SK-N-SH (cell line): Measurements from ENCODE around the gene RHCE. TPM values are rescaled to one million over a fixed set of nuclear protein-coding genes. Genes with fewer than 3 reads are reported as not detected.

Experiments
- CTCF ChIA-PET: fragments of 300-600, 350-600 bp; formaldehyde crosslinking; extraction: SDS; loops from one replicate; lab custom pipeline; 2021; lab: Yijun Ruan, JAX
- POLR2A ChIA-PET: fragments of 350-600 bp; sonication (Branson Sonifier 250); formaldehyde crosslinking; extraction: SDS; loops from one replicate; lab custom pipeline; 2020; ENCODE audit warnings: antibody characterized with exemption, inconsistent platforms; lab: Yijun Ruan, JAX
- DNase-seq: peaks from one replicate; pipeline ENCODE4 v3.0.0; 2012
- H2AFZ ChIP-seq: fragments of 200-600 bp; sonication (generic); 2 replicates; pipeline ENCODE4 v1.8.1; 2016; ENCODE audit warnings: antibody characterized with exemption, mild to moderate bottlenecking, low read depth
- H3F3A ChIP-seq: fragments of 200-600 bp; sonication (generic); replicated peaks from 2 replicates; pipeline ENCODE3; 2016; ENCODE audit warnings: antibody characterized with exemption, mild to moderate bottlenecking; ENCODE audit not compliant: insufficient read depth
- H3K27ac ChIP-seq, 2 experiments: fragments of 200-500 bp in 1 of 2; fragments of 200-600 bp in 1 of 2; sonication (Bioruptor generic) in 1 of 2; sonication (generic), shearing (Covaris generic) in 1 of 2; 2 replicates each; pipeline versions ENCODE4 v1.5.1 to v1.6.1; 2014 to 2016; ENCODE audit warnings: low read depth in 2 of 2, inconsistent platforms in 1 of 2, low read length in 1 of 2, mild to moderate bottlenecking in 1 of 2, mixed read lengths in 1 of 2
- H3K27me3 ChIP-seq: fragments of 200-600 bp; sonication (generic), shearing (Covaris generic); 2 replicates; pipeline ENCODE4 v1.6.1; 2016; ENCODE audit warnings: mixed run types; ENCODE audit not compliant: insufficient read depth
- H3K36me3 ChIP-seq, 2 experiments: fragments of 200-500 bp in 1 of 2; fragments of 200-600 bp in 1 of 2; sonication (Bioruptor generic) in 1 of 2; sonication (generic) in 1 of 2; replicated peaks in 1 of 2; 2 replicates each; pipeline versions ENCODE3 to v1.5.1; 2014 to 2016; ENCODE audit warnings: low read length in 1 of 2, mild to moderate bottlenecking in 1 of 2; ENCODE audit not compliant: insufficient read depth in 2 of 2, control insufficient read depth in 1 of 2
- H3K4me1 ChIP-seq, 2 experiments: fragments of 200-500 bp in 1 of 2; fragments of 200-600 bp in 1 of 2; sonication (Bioruptor generic) in 1 of 2; sonication (generic), shearing (Covaris generic) in 1 of 2; 2 replicates each; pipeline versions ENCODE4 v1.5.1 to v1.6.1; 2014 to 2016; ENCODE audit warnings: low read depth in 1 of 2, low read length in 1 of 2, mixed run types in 1 of 2; ENCODE audit not compliant: insufficient read depth in 2 of 2, control insufficient read depth in 1 of 2
- H3K4me2 ChIP-seq: fragments of 200-600 bp; sonication (generic), shearing (Covaris generic); 2 replicates; pipeline ENCODE4 v1.6.1; 2017; ENCODE audit warnings: mixed run types
- H3K4me3 ChIP-seq, 2 experiments: fragments of 200-500 bp in 1 of 2; fragments of 200-600 bp in 1 of 2; sonication (Bioruptor generic) in 1 of 2; sonication (generic), shearing (Covaris generic) in 1 of 2; 2 replicates each; pipeline versions ENCODE4 v1.5.1 to v1.8.1; 2014 to 2016; ENCODE audit warnings: low read depth in 2 of 2, inconsistent platforms in 1 of 2, low read length in 1 of 2, mild to moderate bottlenecking in 1 of 2, mixed read lengths in 1 of 2, moderate library complexity in 1 of 2
- H3K79me2 ChIP-seq: fragments of 200-600 bp; sonication (generic); 2 replicates; pipeline ENCODE4 v1.8.1; 2017; ENCODE audit warnings: mild to moderate bottlenecking; ENCODE audit not compliant: insufficient read depth
- H3K9ac ChIP-seq: fragments of 200-600 bp; sonication (generic); 2 replicates; pipeline ENCODE4 v1.6.1; 2017; ENCODE audit warnings: mixed run types
- H3K9me2 ChIP-seq: fragments of 200-600 bp; sonication (generic); 2 replicates; pipeline ENCODE4 v1.6.1; 2017; ENCODE audit warnings: mixed run types
- H3K9me3 ChIP-seq: fragments of 200-600 bp; sonication (generic); 2 replicates; pipeline ENCODE4 v1.6.1; 2017; ENCODE audit warnings: mixed run types, mild to moderate bottlenecking, moderate library complexity
- H4K20me1 ChIP-seq: fragments of 200-600 bp; sonication (generic); 2 replicates; pipeline ENCODE4 v1.6.1; 2017; ENCODE audit warnings: mild to moderate bottlenecking, mixed run types; ENCODE audit not compliant: insufficient read depth
- CTCF ChIP-seq: fragments of 200-600 bp; sonication (generic); IDR thresholded peaks from 2 replicates; pipeline ENCODE4 v1.6.1; 2017; ENCODE audit warnings: antibody characterized with exemption, mild to moderate bottlenecking, moderate library complexity
- EZH2phosphoT487 ChIP-seq: fragments of 200-600 bp; sonication (generic); IDR thresholded peaks from 2 replicates; pipeline ENCODE4 v1.6.1; 2017; ENCODE audit warnings: low read depth, mixed run types, mild to moderate bottlenecking, antibody characterized with exemption, moderate library complexity, borderline replicate concordance
- MAX ChIP-seq: IDR thresholded peaks from 2 replicates; pipeline ENCODE4 v1.4.0; 2012; ENCODE audit warnings: low read depth
- MEF2A ChIP-seq: IDR thresholded peaks from 2 replicates; pipeline ENCODE4 v1.4.0; 2012; ENCODE audit warnings: low read depth, borderline replicate concordance
- NFIC ChIP-seq: IDR thresholded peaks from 2 replicates; pipeline ENCODE4 v1.4.0; 2012; ENCODE audit warnings: borderline replicate concordance
- POLR2AphosphoS5 ChIP-seq: IDR thresholded peaks from 2 replicates; pipeline ENCODE4 v1.6.1; 2012; ENCODE audit warnings: low read depth, low read length
- TCF12 ChIP-seq: IDR thresholded peaks from 2 replicates; pipeline ENCODE4 v1.4.0; 2012
- TEAD4 ChIP-seq: IDR thresholded peaks from 2 replicates; pipeline ENCODE4 v1.4.0; 2012; ENCODE audit warnings: mild to moderate bottlenecking, borderline replicate concordance; ENCODE audit not compliant: insufficient read depth
- USF1 ChIP-seq: IDR thresholded peaks from 2 replicates; pipeline ENCODE4 v1.4.0; 2012; ENCODE audit warnings: low read depth, borderline replicate concordance
- YY1 ChIP-seq: IDR thresholded peaks from 2 replicates; pipeline ENCODE4 v1.4.0; 2012; ENCODE audit warnings: low read depth, mild to moderate bottlenecking
- WGBS: methylation state at CpG from one replicate; pipeline ENCODE4 v1.1.6; 2017; ENCODE audit warnings: low lambda C conversion rate; 5-methylcytosine and 5-hydroxymethylcytosine counted together
- polyA plus RNA-seq, 3 experiments: library from polyadenylated mRNA; depleted of rRNA; stranded (reverse); fragments of >200 nt; gene quantifications; 2 replicates each; pipeline ENCODE4 v1.2.3, GENCODE V29; 2012

The RHCE gene
- polyA plus RNA-seq, 1 of the 3 experiments (the other 2 are of a cell fraction), result 0.54 TPM

DNA sequence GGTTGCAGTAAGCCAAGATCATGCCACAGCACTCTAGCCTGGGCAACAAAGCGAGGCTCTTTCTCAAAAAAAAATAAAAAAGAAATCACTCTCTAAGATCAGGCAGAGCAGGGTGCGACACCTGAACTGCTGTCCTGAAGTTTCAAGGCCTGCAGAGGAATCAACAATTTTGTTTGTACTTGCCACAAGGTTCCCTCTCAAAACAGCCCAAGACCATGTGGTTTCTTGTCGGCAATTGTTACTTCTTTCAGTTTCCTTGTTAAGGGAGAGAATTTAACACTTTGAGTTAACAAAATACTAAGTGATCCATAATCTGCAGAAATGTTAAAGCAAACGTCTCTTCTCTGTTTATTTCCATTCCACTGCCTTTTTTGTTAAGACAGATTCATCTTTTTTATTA lies 46.6 kb upstream of the RHCE start:
- peaks cover 0 to 3% of the 10 kb centered on the region in 2 experiments; a peak in 1 of 4 replicates for H3K4me1 ChIP-seq
- H3F3A ChIP-seq, result peaks cover 23% of the 10 kb centered on the region
- DNase-seq, result no peak
- no peaks in the 10 kb centered on the region for H3K9me2 ChIP-seq
- H3K4me2 ChIP-seq, result no peak overlapping the region
- TF ChIP-seq MEF2A, result no peak
- no peak for TF ChIP-seq TEAD4
- TF ChIP-seq YY1, result no peak
- no peak for TF ChIP-seq EZH2phosphoT487
- TF ChIP-seq USF1, result no peak
- no peak overlapping the region for H3K9ac ChIP-seq
- no peak overlapping the region for H3K4me3 ChIP-seq
- WGBS, result 91% methylated on average over 4 of the region's 4 CpGs
- H4K20me1 ChIP-seq, result peaks cover 7% of the 10 kb centered on the region; the same call in 1 of the 2 replicates
- H3K27me3 ChIP-seq, result no peaks in the 10 kb centered on the region
- POLR2A ChIA-PET, result no interaction called here
- H3K79me2 ChIP-seq, result peaks cover 94% of the 10 kb centered on the region
- H3K27ac ChIP-seq, result no peak overlapping the region
- CTCF ChIA-PET, result no interaction called here
- no peak overlapping the region for H2AFZ ChIP-seq
- H3K36me3 ChIP-seq, result peaks cover 0 to 13% of the 10 kb centered on the region in 2 experiments
- H3K9me3 ChIP-seq, result no peaks in the 10 kb centered on the region

- Histone ChIP-seq H3K27me3 (no peaks in the 10 kb centered on the region), H3K4me2 (no peak overlapping the region), H3K4me1 (no peaks in the 10 kb centered on the region; a peak in 2 of 4 replicates), H3K9ac (no peak overlapping the region), H3K9me3 (no peaks in the 10 kb centered on the region), H3F3A (peaks cover 12% of the 10 kb centered on the region), H3K27ac (no peak overlapping the region), H3K79me2 (peaks cover 84% of the 10 kb centered on the region), H3K36me3 (peaks cover 17 to 40% of the 10 kb centered on the region in 2 experiments), H4K20me1 (peaks cover 7% of the 10 kb centered on the region), H3K9me2 (no peaks in the 10 kb centered on the region), H3K4me3 (no peak overlapping the region), H2AFZ (no peak overlapping the region)
- ChIA-PET CTCF (interaction anchor here (1.0 to 1.2 kb wide), 2 partner anchors 57 to 76 kb away, joined by 3 to 4 read pairs; no protein-coding TSS in a partner anchor), POLR2A (no interaction called here)
- WGBS, result 79% methylated on average over 5 of the region's 5 CpGs
- DNase-seq, result no peak
- TF ChIP-seq CTCF (no peak), NFIC (no peak), MEF2A (no peak), MAX (no peak), POLR2AphosphoS5 (no peak), TCF12 (no peak)
These were observed 42.1 kb upstream of the RHCE start for GRCh38 chr1:25462732-25463131.
